Transverse colon (tissue), 3 donors: ENCODE data around the gene NPC1L1.

Experiments used
- POLR2A ChIP-seq: fragments of 450-650 bp; IDR thresholded peaks from one replicate; pipeline ENCODE4 v1.6.1; 2016; ENCODE audit warnings: antibody characterized with exemption, mild to moderate bottlenecking, moderate library complexity
- TF ChIP-seq, protein P1 (sequence below), 5 experiments: fragments of 200-600 bp in 3 of 5; fragments of 450-650 bp in 2 of 5; sonication (generic) in 3 of 5; IDR thresholded peaks; 1 replicate in 2 of 5; 2 replicates in 3 of 5; pipeline ENCODE4 v1.5.1; 2016 to 2017; ENCODE audit warnings: antibody characterized with exemption in 5 of 5, inconsistent platforms in 3 of 5, mild to moderate bottlenecking in 2 of 5, moderate library complexity in 1 of 5

DNA sequence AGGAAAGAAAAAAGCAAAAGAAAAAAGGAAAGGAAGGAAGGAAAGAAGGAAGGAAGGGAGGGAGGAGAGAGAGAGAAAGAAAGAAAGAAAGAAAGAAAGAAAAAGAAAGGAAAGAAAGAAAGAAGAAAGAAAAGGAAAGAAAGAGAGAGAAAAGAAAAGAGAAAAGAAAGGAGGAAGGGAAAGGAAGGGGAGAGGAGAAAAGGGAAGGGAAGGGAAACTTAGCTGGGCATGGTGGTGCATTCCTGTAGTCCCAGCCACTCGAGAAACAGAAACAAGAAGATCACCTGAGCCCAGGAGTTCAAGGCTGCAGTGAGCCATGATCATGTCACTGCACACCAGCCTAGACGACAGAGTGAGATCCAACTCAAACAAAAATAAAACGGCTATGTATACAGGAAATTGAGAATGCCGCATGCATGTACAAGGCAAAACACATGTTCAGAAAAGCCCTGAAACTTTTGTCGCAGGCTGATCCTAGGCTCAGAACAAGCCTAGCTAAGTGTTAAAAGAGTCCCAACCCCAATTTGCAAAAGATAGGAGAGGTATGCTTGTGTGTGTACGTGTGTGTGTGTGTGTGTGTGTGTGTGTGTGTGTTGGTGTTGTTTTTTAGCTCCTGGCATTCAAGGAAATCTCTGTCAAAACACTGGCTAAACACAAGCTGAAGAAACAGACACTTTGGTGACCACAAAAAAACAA is 6.6 kb upstream of the NPC1L1 start:
- TF ChIP-seq, protein P1, sequence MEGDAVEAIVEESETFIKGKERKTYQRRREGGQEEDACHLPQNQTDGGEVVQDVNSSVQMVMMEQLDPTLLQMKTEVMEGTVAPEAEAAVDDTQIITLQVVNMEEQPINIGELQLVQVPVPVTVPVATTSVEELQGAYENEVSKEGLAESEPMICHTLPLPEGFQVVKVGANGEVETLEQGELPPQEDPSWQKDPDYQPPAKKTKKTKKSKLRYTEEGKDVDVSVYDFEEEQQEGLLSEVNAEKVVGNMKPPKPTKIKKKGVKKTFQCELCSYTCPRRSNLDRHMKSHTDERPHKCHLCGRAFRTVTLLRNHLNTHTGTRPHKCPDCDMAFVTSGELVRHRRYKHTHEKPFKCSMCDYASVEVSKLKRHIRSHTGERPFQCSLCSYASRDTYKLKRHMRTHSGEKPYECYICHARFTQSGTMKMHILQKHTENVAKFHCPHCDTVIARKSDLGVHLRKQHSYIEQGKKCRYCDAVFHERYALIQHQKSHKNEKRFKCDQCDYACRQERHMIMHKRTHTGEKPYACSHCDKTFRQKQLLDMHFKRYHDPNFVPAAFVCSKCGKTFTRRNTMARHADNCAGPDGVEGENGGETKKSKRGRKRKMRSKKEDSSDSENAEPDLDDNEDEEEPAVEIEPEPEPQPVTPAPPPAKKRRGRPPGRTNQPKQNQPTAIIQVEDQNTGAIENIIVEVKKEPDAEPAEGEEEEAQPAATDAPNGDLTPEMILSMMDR (IDR thresholded peaks at IDR 0.05): no peak
- no peak for TF ChIP-seq POLR2A
